ENCODE results near the gene ALDH1L2.

- TF ChIP-seq CREB1 (IDR thresholded peaks at IDR 0.05) = no peak
- no peak for TF ChIP-seq CREB1 (CRISPR knock-in tag; IDR thresholded peaks at IDR 0.05)
- no peak for TF ChIP-seq ZNF384 (IDR thresholded peaks at IDR 0.05; ENCODE audit: low read depth, low read length)
- TF ChIP-seq HMGXB4 (CRISPR knock-in tag; IDR thresholded peaks at IDR 0.05) = no peak
- TF ChIP-seq EGR1 (conservative IDR thresholded peaks at IDR 0.05) = no peak
- no peak for TF ChIP-seq HCFC1 (IDR thresholded peaks at IDR 0.05; ENCODE audit: low read depth, low read length)
- TF ChIP-seq GATA2 (CRISPR knock-in tag; IDR thresholded peaks at IDR 0.05) = no peak
- no peak for TF ChIP-seq YBX1 (IDR thresholded peaks at IDR 0.05)
- TF ChIP-seq ESRRA (IDR thresholded peaks at IDR 0.05; ENCODE audit: borderline replicate concordance, low read depth) = no peak
- no peak for TF ChIP-seq RCOR1 (IDR thresholded peaks at IDR 0.05; ENCODE audit: borderline replicate concordance in 1 of 2, low read depth in 2 of 2, low read length in 2 of 2)
- no peak for TF ChIP-seq ZNF263 (CRISPR knock-in tag; IDR thresholded peaks at IDR 0.05; ENCODE audit: borderline replicate concordance)
Measured at GRCh38 chr12:105089817-105090216, 5.6 kb upstream of the ALDH1L2 start.

Measured in K562 (cell line).